K562 (cell line): ENCODE results near the gene HOXB1. TPM values are rescaled to one million over a fixed set of nuclear protein-coding genes. Genes with fewer than 3 reads are reported as not detected.

Experiments
- ARNT ChIP-seq, 2 experiments: fragments of 450-650 bp; IDR thresholded peaks; 2 replicates each; pipeline ENCODE4 v1.6.1; 2016; ENCODE audit warnings: mild to moderate bottlenecking in 1 of 2
- BRCA1 ChIP-seq, 2 experiments: fragments of 450-650 bp in 1 of 2; sonication (generic) in 1 of 2; formaldehyde crosslinking in 1 of 2; IDR thresholded peaks; 2 replicates each; pipeline versions ENCODE4 v1.5.0 to v1.6.1; 2017 to 2020; ENCODE audit warnings: mild to moderate bottlenecking in 1 of 2, missing genetic modification reagents in 1 of 2
- CREM ChIP-seq: IDR thresholded peaks from 2 replicates; pipeline ENCODE4 v1.6.1; 2014; ENCODE audit warnings: antibody characterized with exemption, low read depth
- DNMT1 ChIP-seq: fragments of 450-650 bp; IDR thresholded peaks from 2 replicates; pipeline ENCODE4 v1.6.1; 2016; ENCODE audit warnings: antibody characterized with exemption, mild to moderate bottlenecking
- EGR1 ChIP-seq: fragments of 450-650 bp; conservative IDR thresholded peaks from 2 replicates; pipeline ENCODE4 v1.6.1; 2017; ENCODE audit warnings: mild to moderate bottlenecking
- GABPB2 ChIP-seq: fragments of 250-450 bp; sonication (Bioruptor Pico); conservative IDR thresholded peaks from 2 replicates; pipeline ENCODE4 v1.5.1; 2021; ENCODE audit warnings: mild to moderate bottlenecking
- NR1H2 ChIP-seq: sonication (generic); formaldehyde crosslinking; IDR thresholded peaks from 2 replicates; pipeline ENCODE4 v1.4.0; 2020; ENCODE audit warnings: mild to moderate bottlenecking, missing genetic modification reagents
- RAD21 ChIP-seq, 2 experiments: fragments of 250-450 bp in 1 of 2; fragments of 450-650 bp in 1 of 2; sonication (Bioruptor Pico) in 1 of 2; formaldehyde crosslinking in 1 of 2; IDR thresholded peaks in 1 of 2; conservative IDR thresholded peaks in 1 of 2; 2 replicates each; pipeline versions ENCODE4 v1.4.0 to v1.8.0; 2020 to 2022; ENCODE audit warnings: mild to moderate bottlenecking in 2 of 2, moderate library complexity in 1 of 2
- RFX7 ChIP-seq: fragments of 250-450 bp; sonication (Bioruptor Pico); IDR thresholded peaks from 2 replicates; pipeline ENCODE4 v1.5.1; 2021; ENCODE audit warnings: mild to moderate bottlenecking
- ZKSCAN1 ChIP-seq: fragments of 150-350 bp; IDR thresholded peaks from 2 replicates; pipeline ENCODE4 v1.6.1; 2016; ENCODE audit warnings: low read depth, low read length
- ZNF408 ChIP-seq: fragments of 250-450 bp; sonication (Bioruptor Pico); IDR thresholded peaks from 2 replicates; pipeline ENCODE4 v1.4.0; 2020; ENCODE audit warnings: low read depth, mild to moderate bottlenecking, moderate library complexity
- ZNF507 ChIP-seq: conservative IDR thresholded peaks from 2 replicates; pipeline ENCODE4 v1.6.1; 2017; ENCODE audit warnings: missing genetic modification characterization, missing compliant biosample characterization
- ZSCAN32 ChIP-seq: fragments of 450-650 bp; formaldehyde crosslinking; IDR thresholded peaks from 2 replicates; pipeline ENCODE4 v1.4.0; 2020; ENCODE audit warnings: mild to moderate bottlenecking, moderate library complexity
- polyA plus RNA-seq, 8 experiments: library from polyadenylated mRNA; depleted of rRNA in 4 of 8; stranded (reverse) in 5 of 8; unstranded in 3 of 8; fragments of >200 nt; fragmentation: Nextera tagmentation in 2 of 8; fragmentation: Illumina TruSeq in 1 of 8; extraction: Ambion mirVana in 2 of 8; extraction: Trizol in 1 of 8; gene quantifications; 2 replicates each; pipeline versions ENCODE4 v1.2.1 to v1.2.3, GENCODE V29; 2011 to 2014; ENCODE audit warnings: inconsistent platforms in 1 of 8, missing spikeins in 1 of 8
- total RNA-seq, 7 experiments: library from RNA; depleted of rRNA in 6 of 7; stranded (reverse); fragments of >200 nt in 6 of 7; fragmentation: Illumina TruSeq in 2 of 7; extraction: Trizol in 2 of 7; gene quantifications; 2 replicates each; pipeline versions ENCODE4 v1.2.1 to v1.2.3, GENCODE V29; 2011 to 2021; ENCODE audit warnings: low replicate concordance in 1 of 7
- TF ChIP-seq, protein P1 (sequence below): fragments of 450-650 bp; formaldehyde crosslinking; IDR thresholded peaks from 2 replicates; pipeline ENCODE4 v1.4.0; 2022; ENCODE audit warnings: mild to moderate bottlenecking, moderate library complexity
- TF ChIP-seq, protein P2 (sequence below): sonication (generic); formaldehyde crosslinking; IDR thresholded peaks from 2 replicates; pipeline ENCODE4 v1.8.1; 2023; ENCODE audit warnings: mild to moderate bottlenecking, missing genetic modification reagents
- TF ChIP-seq, protein P3 (sequence below): sonication (generic); formaldehyde crosslinking; IDR thresholded peaks from 2 replicates; pipeline ENCODE4 v1.8.0; 2022; ENCODE audit warnings: missing genetic modification reagents, mild to moderate bottlenecking, moderate library complexity, borderline replicate concordance
- TF ChIP-seq, protein P4 (sequence below): fragments of 250-450 bp; sonication (Bioruptor Pico); IDR thresholded peaks from 2 replicates; pipeline ENCODE4 v1.8.0; 2021; ENCODE audit warnings: borderline replicate concordance, mild to moderate bottlenecking, moderate library complexity; ENCODE audit not compliant: poor library complexity, severe bottlenecking
- TF ChIP-seq, protein P5 (sequence below): sonication (generic); formaldehyde crosslinking; IDR thresholded peaks from 2 replicates; pipeline ENCODE4 v1.8.0; 2022; ENCODE audit warnings: mild to moderate bottlenecking, missing genetic modification reagents
- TF ChIP-seq, protein P6 (sequence below): fragments of 450-650 bp; formaldehyde crosslinking; IDR thresholded peaks from 2 replicates; pipeline ENCODE4 v1.4.0; 2020; ENCODE audit warnings: mild to moderate bottlenecking, mixed read lengths

Gene HOXB1
- total and polyA plus RNA-seq, 9 of the 15 experiments (the other 6 are each of a cell fraction or from before 2014, with no cell fraction given) = 0.04 TPM; not detected in 8

DNA sequence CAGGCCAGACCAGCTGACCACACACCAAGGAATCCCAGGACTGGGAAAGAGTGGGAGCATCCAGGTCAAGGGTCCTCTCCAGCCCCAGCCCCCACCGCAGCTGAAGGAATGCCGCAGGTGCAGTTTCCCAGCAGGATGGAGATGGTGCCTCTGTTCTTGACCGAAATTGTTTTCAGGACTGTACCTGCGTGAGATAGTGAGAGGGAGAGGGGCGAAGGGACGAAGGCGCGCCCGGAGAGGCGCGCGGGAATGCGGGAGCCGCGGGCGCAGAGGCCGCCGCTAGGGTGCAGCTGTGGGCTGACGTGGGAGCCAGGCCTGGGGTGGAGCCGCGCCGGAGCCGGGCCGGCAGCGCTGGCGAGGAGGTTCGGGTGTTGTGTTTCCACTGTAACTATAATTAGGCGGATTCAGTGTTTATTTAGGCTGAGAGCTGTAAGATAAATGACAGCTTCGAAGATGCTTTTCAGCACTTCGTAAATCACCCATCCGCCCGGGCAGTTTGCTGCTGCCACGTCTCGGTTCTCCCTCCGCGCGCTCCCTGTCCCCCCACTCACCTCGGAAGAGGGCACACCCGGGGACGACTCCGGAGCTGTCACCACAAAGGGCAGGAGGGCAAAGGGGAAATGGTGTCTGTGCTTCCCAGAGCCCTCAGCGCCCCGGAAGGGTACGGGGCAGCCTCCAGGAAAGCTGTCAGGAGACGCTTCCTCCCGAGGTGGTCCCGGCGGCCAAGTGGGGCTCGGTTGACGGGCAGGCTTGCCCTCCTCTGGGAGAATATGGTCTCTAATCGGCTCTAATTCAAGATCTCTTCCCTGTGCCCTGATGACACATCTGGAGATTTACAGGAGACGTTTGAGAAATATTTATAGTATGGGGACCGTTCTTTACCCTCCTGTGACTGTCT is 38.2 kb downstream of the HOXB1 start (continued):
- TF ChIP-seq ARNT (IDR thresholded peaks at IDR 0.05) (no peak), BRCA1 (IDR thresholded peaks at IDR 0.05) (no peak), BRCA1 (CRISPR knock-in tag; IDR thresholded peaks at IDR 0.05) (no peak), NR1H2 (CRISPR knock-in tag) (no peak), DNMT1 (no peak), EGR1 (0 out of 2 replicates have a peak, but pooled peaks have one; percentile 10), ZNF507 (tag) (no peak), ZSCAN32 (CRISPR knock-in tag) (no peak), RFX7 (CRISPR knock-in tag) (no peak), ZKSCAN1 (peak; percentile 53; the same call in 1 of the 2 replicates), ZNF408 (CRISPR knock-in tag) (no peak), GABPB2 (CRISPR knock-in tag) (no peak), RAD21 (CRISPR knock-in tag; conservative IDR thresholded peaks at IDR 0.05 in 1 of 2, IDR thresholded peaks at IDR 0.05 in 1 of 2) (peak; percentile 85 to 91), CREM (peak; percentile 79)
- TF ChIP-seq, protein P1, sequence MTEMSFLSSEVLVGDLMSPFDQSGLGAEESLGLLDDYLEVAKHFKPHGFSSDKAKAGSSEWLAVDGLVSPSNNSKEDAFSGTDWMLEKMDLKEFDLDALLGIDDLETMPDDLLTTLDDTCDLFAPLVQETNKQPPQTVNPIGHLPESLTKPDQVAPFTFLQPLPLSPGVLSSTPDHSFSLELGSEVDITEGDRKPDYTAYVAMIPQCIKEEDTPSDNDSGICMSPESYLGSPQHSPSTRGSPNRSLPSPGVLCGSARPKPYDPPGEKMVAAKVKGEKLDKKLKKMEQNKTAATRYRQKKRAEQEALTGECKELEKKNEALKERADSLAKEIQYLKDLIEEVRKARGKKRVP (CRISPR knock-in tag) = 0 out of 2 replicates have a peak, but pooled peaks have one; percentile 11
- TF ChIP-seq, protein P2, sequence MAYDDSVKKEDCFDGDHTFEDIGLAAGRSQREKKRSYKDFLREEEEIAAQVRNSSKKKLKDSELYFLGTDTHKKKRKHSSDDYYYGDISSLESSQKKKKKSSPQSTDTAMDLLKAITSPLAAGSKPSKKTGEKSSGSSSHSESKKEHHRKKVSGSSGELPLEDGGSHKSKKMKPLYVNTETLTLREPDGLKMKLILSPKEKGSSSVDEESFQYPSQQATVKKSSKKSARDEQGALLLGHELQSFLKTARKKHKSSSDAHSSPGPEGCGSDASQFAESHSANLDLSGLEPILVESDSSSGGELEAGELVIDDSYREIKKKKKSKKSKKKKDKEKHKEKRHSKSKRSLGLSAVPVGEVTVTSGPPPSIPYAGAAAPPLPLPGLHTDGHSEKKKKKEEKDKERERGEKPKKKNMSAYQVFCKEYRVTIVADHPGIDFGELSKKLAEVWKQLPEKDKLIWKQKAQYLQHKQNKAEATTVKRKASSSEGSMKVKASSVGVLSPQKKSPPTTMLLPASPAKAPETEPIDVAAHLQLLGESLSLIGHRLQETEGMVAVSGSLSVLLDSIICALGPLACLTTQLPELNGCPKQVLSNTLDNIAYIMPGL = no peak
- TF ChIP-seq, protein P3, sequence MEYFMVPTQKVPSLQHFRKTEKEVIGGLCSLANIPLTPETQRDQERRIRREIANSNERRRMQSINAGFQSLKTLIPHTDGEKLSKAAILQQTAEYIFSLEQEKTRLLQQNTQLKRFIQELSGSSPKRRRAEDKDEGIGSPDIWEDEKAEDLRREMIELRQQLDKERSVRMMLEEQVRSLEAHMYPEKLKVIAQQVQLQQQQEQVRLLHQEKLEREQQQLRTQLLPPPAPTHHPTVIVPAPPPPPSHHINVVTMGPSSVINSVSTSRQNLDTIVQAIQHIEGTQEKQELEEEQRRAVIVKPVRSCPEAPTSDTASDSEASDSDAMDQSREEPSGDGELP = peak; percentile 79
- TF ChIP-seq, protein P4, sequence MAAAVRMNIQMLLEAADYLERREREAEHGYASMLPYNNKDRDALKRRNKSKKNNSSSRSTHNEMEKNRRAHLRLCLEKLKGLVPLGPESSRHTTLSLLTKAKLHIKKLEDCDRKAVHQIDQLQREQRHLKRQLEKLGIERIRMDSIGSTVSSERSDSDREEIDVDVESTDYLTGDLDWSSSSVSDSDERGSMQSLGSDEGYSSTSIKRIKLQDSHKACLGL (CRISPR knock-in tag) = no peak
- TF ChIP-seq, protein P5, sequence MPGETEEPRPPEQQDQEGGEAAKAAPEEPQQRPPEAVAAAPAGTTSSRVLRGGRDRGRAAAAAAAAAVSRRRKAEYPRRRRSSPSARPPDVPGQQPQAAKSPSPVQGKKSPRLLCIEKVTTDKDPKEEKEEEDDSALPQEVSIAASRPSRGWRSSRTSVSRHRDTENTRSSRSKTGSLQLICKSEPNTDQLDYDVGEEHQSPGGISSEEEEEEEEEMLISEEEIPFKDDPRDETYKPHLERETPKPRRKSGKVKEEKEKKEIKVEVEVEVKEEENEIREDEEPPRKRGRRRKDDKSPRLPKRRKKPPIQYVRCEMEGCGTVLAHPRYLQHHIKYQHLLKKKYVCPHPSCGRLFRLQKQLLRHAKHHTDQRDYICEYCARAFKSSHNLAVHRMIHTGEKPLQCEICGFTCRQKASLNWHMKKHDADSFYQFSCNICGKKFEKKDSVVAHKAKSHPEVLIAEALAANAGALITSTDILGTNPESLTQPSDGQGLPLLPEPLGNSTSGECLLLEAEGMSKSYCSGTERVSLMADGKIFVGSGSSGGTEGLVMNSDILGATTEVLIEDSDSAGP (CRISPR knock-in tag) = no peak
- TF ChIP-seq, protein P6, sequence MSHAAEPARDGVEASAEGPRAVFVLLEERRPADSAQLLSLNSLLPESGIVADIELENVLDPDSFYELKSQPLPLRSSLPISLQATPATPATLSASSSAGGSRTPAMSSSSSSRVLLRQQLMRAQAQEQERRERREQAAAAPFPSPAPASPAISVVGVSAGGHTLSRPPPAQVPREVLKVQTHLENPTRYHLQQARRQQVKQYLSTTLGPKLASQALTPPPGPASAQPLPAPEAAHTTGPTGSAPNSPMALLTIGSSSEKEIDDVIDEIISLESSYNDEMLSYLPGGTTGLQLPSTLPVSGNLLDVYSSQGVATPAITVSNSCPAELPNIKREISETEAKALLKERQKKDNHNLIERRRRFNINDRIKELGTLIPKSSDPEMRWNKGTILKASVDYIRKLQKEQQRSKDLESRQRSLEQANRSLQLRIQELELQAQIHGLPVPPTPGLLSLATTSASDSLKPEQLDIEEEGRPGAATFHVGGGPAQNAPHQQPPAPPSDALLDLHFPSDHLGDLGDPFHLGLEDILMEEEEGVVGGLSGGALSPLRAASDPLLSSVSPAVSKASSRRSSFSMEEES (CRISPR knock-in tag) = no peak
